Endothelial cell of umbilical vein (primary cell): ENCODE data around the gene SLC47A2. TPM values are rescaled to one million over a fixed set of nuclear protein-coding genes. Genes with fewer than 3 reads are reported as not detected.

Experiments
- BruUV-seq: library from RNA; stranded (reverse); fragments of 400-500 nt; replicated peaks from 2 replicates; lab custom pipeline; 2021; lab: Mats Ljungman, UMichigan
- CTCF ChIA-PET: fragments of 300-600, 350-600 bp; sonication (Branson Sonifier 250); formaldehyde crosslinking; loops from one replicate; lab custom pipeline; 2021; ENCODE audit warnings: antibody characterized with exemption, inconsistent platforms; lab: Charles Lee
- POLR2A ChIA-PET: fragments of 300-600, 350-600 bp; sonication (Branson Sonifier 250); formaldehyde crosslinking; loops from one replicate; lab custom pipeline; 2021; ENCODE audit warnings: antibody characterized with exemption, inconsistent platforms; lab: Charles Lee
- DNase-seq: peaks from one replicate; pipeline ENCODE4 v3.0.0-alpha.2; 2011; ENCODE audit warnings: low read depth, low spot score
- FAIRE-seq: peaks from 2 replicates; lab custom pipeline; 2011; peaks lifted over from hg19 to GRCh38; lab: Jason Lieb, UNC
- H2AFZ ChIP-seq: 2 replicates; pipeline ENCODE4 v1.6.0; 2012; ENCODE audit warnings: low read depth, low read length, control low read depth, inconsistent platforms
- H3K27ac ChIP-seq: 2 replicates; pipeline ENCODE4 v1.5.1; 2011; ENCODE audit warnings: low read depth, mild to moderate bottlenecking, control low read depth, low read length, moderate library complexity; ENCODE audit not compliant: insufficient read depth
- H3K27me3 ChIP-seq, 2 experiments: 2 replicates each; pipeline versions ENCODE4 v1.6.0 to v1.6.1; 2011; ENCODE audit warnings: low read length in 2 of 2, mixed read lengths in 1 of 2; ENCODE audit not compliant: control insufficient read depth in 2 of 2, insufficient read depth in 2 of 2
- H3K36me3 ChIP-seq, 2 experiments: 2 replicates in 1 of 2; 3 replicates in 1 of 2; pipeline ENCODE4 v1.5.1; 2011; ENCODE audit warnings: low read length in 2 of 2, mild to moderate bottlenecking in 1 of 2, moderate library complexity in 1 of 2; ENCODE audit not compliant: control insufficient read depth in 2 of 2, insufficient read depth in 2 of 2; ENCODE audit errors: extremely low read depth in 1 of 2
- H3K4me1 ChIP-seq: 3 replicates; pipeline ENCODE4 v1.5.1; 2011; ENCODE audit warnings: mild to moderate bottlenecking, low read length; ENCODE audit not compliant: control insufficient read depth, insufficient read depth; ENCODE audit errors: extremely low read depth
- H3K4me2 ChIP-seq: 2 replicates; pipeline ENCODE4 v1.6.1; 2011; ENCODE audit warnings: low read length, control low read depth, mixed read lengths; ENCODE audit not compliant: insufficient read depth
- H3K4me3 ChIP-seq, 3 experiments: fragments of 200-600 bp in 1 of 3; sonication (generic), shearing (Covaris generic) in 1 of 3; replicated peaks in 1 of 3; 2 replicates each; pipeline ENCODE4 v1.5.1; 2011 to 2016; ENCODE audit warnings: control low read depth in 3 of 3, low read length in 3 of 3, mild to moderate bottlenecking in 2 of 3, inconsistent platforms in 1 of 3, low read depth in 1 of 3, moderate library complexity in 1 of 3; ENCODE audit not compliant: insufficient read depth in 1 of 3
- H3K79me2 ChIP-seq: 2 replicates; pipeline ENCODE4 v1.6.0; 2012; ENCODE audit warnings: low read length, inconsistent platforms; ENCODE audit not compliant: control insufficient read depth, insufficient read depth
- H3K9ac ChIP-seq: replicated peaks from 2 replicates; pipeline ENCODE3; 2011; ENCODE audit warnings: low read length, control low read depth; ENCODE audit not compliant: insufficient read depth; ENCODE audit errors: extremely low read depth
- H3K9me1 ChIP-seq: replicated peaks from 3 replicates; pipeline ENCODE4 v1.6.0; 2011; ENCODE audit warnings: mild to moderate bottlenecking, low read length; ENCODE audit not compliant: control insufficient read depth, insufficient read depth; ENCODE audit errors: extremely low read depth
- H3K9me3 ChIP-seq: replicated peaks from 2 replicates; pipeline ENCODE4 v1.5.1; 2012; ENCODE audit warnings: low read length, inconsistent platforms; ENCODE audit not compliant: control insufficient read depth, insufficient read depth
- H4K20me1 ChIP-seq: replicated peaks from 2 replicates; pipeline ENCODE3; 2011; ENCODE audit warnings: mild to moderate bottlenecking, low read length; ENCODE audit not compliant: control insufficient read depth, insufficient read depth; ENCODE audit errors: extremely low read depth
- EZH2 ChIP-seq: IDR thresholded peaks from 2 replicates; pipeline ENCODE4 v1.6.1; 2012; ENCODE audit warnings: borderline replicate concordance, low read depth, mild to moderate bottlenecking, moderate library complexity, low read length, inconsistent platforms; ENCODE audit not compliant: severe bottlenecking
- FOS ChIP-seq: IDR thresholded peaks from 2 replicates; pipeline ENCODE4 v1.6.1; 2011; ENCODE audit warnings: mild to moderate bottlenecking, low read length, moderate library complexity, borderline replicate concordance; ENCODE audit not compliant: insufficient read depth
- GATA2 ChIP-seq: IDR thresholded peaks from 2 replicates; pipeline ENCODE4 v1.7.0; 2011; ENCODE audit warnings: low read depth, mild to moderate bottlenecking, moderate library complexity, mixed read lengths, low read length; ENCODE audit not compliant: insufficient read length, insufficient read depth
- MYC ChIP-seq: IDR thresholded peaks from one replicate; pipeline ENCODE4 v1.6.1; 2011; ENCODE audit warnings: mild to moderate bottlenecking, low read depth, low read length
- POLR2A ChIP-seq: IDR thresholded peaks from 2 replicates; pipeline ENCODE4 v1.6.1; 2012; ENCODE audit warnings: low read depth, mild to moderate bottlenecking, control low read depth, low read length
- POLR2AphosphoS5 ChIP-seq: IDR thresholded peaks from 2 replicates; pipeline ENCODE4 v1.6.1; 2012; ENCODE audit warnings: low read depth, mild to moderate bottlenecking, control low read depth, low read length, moderate library complexity; ENCODE audit not compliant: insufficient read depth
- dilution Hi-C: fragments of 300-500 bp; cut with MboI; formaldehyde crosslinking; loops from one replicate; pipeline ENCODE4 v1.15.0; 2019; ENCODE audit warnings: low sequenced_read_pairs; ENCODE audit not compliant: extremely low pct_ligation_motif_present
- intact Hi-C: fragments of 100-400 bp; cut with micrococcal nuclease; formaldehyde crosslinking; loops from one replicate; pipeline ENCODE4 v1.10.0; 2022
- polyA plus RNA-seq, 4 experiments: library from polyadenylated mRNA; depleted of rRNA in 3 of 4; stranded (reverse) in 3 of 4; unstranded in 1 of 4; fragments of >200 nt; gene quantifications; 2 replicates each; pipeline versions ENCODE4 v1.2.1 to v1.2.3, GENCODE V29; 2011 to 2012; ENCODE audit warnings: missing spikeins in 1 of 4
- total RNA-seq: library from RNA; stranded (reverse); gene quantifications from 2 replicates; pipeline ENCODE4 v1.2.3, GENCODE V29; 2021
- TF ChIP-seq, protein P1 (sequence below), 2 donors: IDR thresholded peaks; 1 replicate in 1 of 2; 2 replicates in 1 of 2; pipeline ENCODE4 v1.5.1; 2011; ENCODE audit warnings: low read length in 2 of 2, mild to moderate bottlenecking in 2 of 2, moderate library complexity in 2 of 2, control low read depth in 1 of 2, inconsistent platforms in 1 of 2, low read depth in 1 of 2; ENCODE audit not compliant: insufficient read depth in 1 of 2; ENCODE audit errors: extremely low read depth in 1 of 2
- TF ChIP-seq, protein P2 (sequence below): IDR thresholded peaks from 2 replicates; pipeline ENCODE4 v1.6.1; 2011; ENCODE audit not compliant: insufficient read depth, insufficient read length

Gene SLC47A2
- total and polyA plus RNA-seq, 2 donors (not counting 3 experiments of a cell fraction or from before 2014, with no cell fraction given), result not detected

DNA sequence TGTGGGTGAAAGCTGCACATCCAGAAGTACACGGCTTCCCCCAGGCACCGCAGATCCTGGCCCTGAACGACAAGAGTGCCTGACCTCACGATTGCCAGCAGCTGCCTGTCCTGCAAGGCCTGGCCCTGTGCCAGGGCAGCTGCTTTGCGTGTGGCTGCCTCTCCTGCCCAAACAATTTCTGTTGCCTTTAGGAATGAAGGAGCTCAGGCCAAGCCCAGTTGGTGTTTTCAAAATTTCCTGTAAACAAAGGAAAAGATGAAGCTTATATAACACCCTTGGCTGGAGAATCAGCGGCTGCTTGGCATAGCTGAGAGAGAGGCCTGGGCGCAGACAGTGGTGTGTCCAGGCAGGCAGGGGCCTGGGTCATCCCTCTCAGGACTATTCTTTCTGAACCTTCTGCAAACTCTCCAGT, 11.7 kb upstream of the SLC47A2 start:
- H3K9ac ChIP-seq, result no peak overlapping the region
- no peaks in the 10 kb centered on the region for H3K9me3 ChIP-seq
- ChIA-PET POLR2A (interaction anchor here (0.6 kb wide), 2 partner anchors 13 to 144 kb away, joined by 3 to 5 read pairs; no protein-coding TSS in a partner anchor), CTCF (interaction anchor here (0.8 to 3.6 kb wide), 8 partner anchors 9 to 365 kb away, joined by 3 to 36 read pairs (median 7); partner anchors contain the start of genes ALDH3A2 and B9D1)
- no peak overlapping the region for H3K4me2 ChIP-seq
- no TSS peak for BruUV-seq
- H3K9me1 ChIP-seq, result no peaks in the 10 kb centered on the region
- H3K79me2 ChIP-seq, result no peaks in the 10 kb centered on the region
- intact Hi-C loops, result no loop called here
- no peaks in the 10 kb centered on the region for H3K27me3 ChIP-seq
- dilution Hi-C loops, result no loop called here
- DNase-seq (peak; percentile 89), FAIRE-seq (peak; percentile 61)
- no peaks in the 10 kb centered on the region for H4K20me1 ChIP-seq
- no peaks in the 10 kb centered on the region for H3K36me3 ChIP-seq
- TF ChIP-seq POLR2A, result no peak
- no peak for TF ChIP-seq FOS
- no peak for TF ChIP-seq MYC
- TF ChIP-seq EZH2, result no peak
- TF ChIP-seq GATA2, result no peak
- no peak for TF ChIP-seq POLR2AphosphoS5
- TF ChIP-seq, protein P1, sequence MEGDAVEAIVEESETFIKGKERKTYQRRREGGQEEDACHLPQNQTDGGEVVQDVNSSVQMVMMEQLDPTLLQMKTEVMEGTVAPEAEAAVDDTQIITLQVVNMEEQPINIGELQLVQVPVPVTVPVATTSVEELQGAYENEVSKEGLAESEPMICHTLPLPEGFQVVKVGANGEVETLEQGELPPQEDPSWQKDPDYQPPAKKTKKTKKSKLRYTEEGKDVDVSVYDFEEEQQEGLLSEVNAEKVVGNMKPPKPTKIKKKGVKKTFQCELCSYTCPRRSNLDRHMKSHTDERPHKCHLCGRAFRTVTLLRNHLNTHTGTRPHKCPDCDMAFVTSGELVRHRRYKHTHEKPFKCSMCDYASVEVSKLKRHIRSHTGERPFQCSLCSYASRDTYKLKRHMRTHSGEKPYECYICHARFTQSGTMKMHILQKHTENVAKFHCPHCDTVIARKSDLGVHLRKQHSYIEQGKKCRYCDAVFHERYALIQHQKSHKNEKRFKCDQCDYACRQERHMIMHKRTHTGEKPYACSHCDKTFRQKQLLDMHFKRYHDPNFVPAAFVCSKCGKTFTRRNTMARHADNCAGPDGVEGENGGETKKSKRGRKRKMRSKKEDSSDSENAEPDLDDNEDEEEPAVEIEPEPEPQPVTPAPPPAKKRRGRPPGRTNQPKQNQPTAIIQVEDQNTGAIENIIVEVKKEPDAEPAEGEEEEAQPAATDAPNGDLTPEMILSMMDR (IDR thresholded peaks at IDR 0.05; ENCODE audit: extremely low read depth in 1 of 2, insufficient read depth in 1 of 2, low read depth in 1 of 2, low read length in 2 of 2), result no peak
- TF ChIP-seq, protein P2, sequence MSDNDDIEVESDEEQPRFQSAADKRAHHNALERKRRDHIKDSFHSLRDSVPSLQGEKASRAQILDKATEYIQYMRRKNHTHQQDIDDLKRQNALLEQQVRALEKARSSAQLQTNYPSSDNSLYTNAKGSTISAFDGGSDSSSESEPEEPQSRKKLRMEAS, result no peak
- no peak overlapping the region for H3K4me3 ChIP-seq
- H3K27ac ChIP-seq, result no peak overlapping the region
- peak overlapping the region; percentile 1 for H2AFZ ChIP-seq
- H3K4me1 ChIP-seq, result peaks cover 15% of the 10 kb centered on the region
